IPS DF 19.7 (cell line): ENCODE measurements around the gene TTC29.
"Not testable (repeated sequence)": the region's sequence is repeated elsewhere in the genome, so short reads cannot be mapped to it uniquely, and the experiment has no call there.

Experiments
- DNase-seq: peaks from one replicate; pipeline ENCODE4 v3.0.0-alpha.2; 2013; ENCODE audit warnings: low read depth, low spot score

TTC29 gene

GRCh38 chr4:146855761-146856160 lies 89.9 kb downstream of the TTC29 start:
- DNase-seq = no peak

DNA sequence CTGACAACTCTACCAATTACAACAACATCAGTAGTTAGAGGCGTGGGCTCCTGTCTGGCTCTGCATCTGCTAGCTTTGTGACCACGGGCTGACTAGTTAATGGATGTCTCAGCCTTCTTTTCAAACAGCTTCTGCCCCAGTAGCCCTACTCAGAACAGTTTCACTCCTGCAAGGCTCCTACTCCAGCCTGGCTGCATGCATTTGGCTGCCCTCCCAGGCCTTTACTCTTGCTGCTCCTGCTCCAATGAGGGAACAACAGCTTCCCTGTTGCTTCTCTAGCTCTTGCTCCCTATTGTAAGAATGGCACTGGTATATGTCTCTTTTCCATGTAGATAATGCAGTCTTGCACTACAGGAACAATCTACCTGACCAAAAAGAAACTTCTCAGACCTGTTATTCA lies 93.3 kb downstream of the TTC29 start:
- no peak for DNase-seq

DNA sequence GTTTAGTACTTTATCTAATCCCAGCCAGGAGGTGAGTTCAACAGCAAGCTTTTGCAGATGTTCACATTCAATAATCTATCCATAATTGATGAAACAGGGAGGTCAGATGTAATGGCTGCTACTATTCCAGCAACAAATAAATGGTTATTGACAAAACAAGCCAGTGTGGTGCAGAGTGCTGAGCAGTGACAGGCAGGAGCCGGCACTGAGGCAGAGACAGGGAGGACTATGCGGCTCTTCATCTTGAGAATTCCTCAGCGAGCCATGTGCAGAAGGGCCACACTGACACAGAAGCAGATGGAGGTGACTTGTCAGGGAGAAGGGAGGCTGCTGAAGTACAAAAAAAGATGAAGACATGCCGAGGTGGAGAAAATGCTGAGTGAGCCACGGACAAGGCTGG lies 98.3 kb downstream of the TTC29 start:
- DNase-seq = no peak

GRCh38 chr4:146846882-146847281 lies 98.8 kb downstream of the TTC29 start:
- no peak for DNase-seq

DNA sequence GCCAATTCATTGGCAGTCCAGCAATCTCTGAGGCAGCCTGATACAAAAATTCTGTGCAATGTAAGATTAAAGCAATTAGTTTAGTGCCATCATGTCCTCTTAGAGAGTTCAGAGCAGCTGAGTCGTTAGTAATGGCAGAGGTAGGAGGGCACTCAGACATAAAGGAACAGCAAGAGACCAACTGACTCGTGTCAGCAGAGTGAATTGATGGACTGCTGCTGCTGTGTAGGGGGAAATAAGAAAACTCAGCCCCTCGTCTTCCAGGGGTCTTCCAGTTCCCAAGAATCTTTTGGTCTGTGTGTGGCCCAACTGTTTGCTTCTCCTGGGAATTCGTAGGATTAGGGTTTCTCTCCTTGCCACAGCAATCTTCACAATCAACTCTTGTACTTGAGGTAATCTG lies 100.9 kb downstream of the TTC29 start:
- DNase-seq = no peak

GRCh38 chr4:146842876-146843275 lies 102.8 kb downstream of the TTC29 start:
- no peak for DNase-seq

GRCh38 chr4:146840731-146841130 lies 104.9 kb downstream of the TTC29 start:
- no peak for DNase-seq

DNA sequence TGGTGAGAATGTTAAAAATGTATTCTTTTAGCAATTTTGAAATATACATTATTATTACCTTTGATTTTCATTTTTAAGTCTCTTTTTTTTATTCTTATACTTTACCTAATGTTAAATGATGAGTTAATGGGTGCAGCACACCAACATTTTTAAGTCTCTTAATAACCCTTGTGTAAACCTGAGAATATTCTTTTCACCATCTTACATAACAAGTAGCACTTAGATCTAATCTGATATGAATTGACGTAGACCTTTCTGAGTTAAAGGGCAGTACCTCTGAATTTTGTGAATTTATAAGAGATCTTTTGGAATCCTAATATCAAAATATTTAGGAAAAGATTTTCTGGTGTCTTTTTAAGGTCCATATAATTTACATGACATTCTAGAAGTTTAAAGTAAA lies 110.6 kb downstream of the TTC29 start:
- DNase-seq = no peak

- DNase-seq = no peak
Measured at GRCh38 chr4:146834263-146835034, 111.2 kb downstream of the TTC29 start.

DNA sequence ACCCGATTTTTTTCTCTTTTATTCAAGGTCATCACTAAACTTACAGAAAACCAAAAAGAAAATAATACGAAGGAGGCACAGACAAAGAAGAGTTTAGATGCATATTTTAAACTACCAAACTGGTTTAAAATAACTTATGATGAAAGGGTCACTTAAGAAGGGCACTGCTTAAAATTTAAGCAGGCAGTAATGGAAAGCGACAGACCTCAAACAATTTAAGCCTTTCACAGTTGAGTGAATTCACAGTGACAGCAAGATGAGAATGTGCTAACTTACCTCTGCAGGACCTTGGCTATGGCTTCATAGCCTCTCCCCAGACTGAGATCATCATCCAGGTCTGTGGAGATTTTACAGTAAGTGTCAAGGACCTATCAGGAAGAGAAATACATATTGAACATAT lies 112.1 kb downstream of the TTC29 start:
- no peak for DNase-seq

- not testable (repeated sequence) for DNase-seq
Measured at GRCh38 chr4:146822980-146823379, 122.7 kb downstream of the TTC29 start.

DNA sequence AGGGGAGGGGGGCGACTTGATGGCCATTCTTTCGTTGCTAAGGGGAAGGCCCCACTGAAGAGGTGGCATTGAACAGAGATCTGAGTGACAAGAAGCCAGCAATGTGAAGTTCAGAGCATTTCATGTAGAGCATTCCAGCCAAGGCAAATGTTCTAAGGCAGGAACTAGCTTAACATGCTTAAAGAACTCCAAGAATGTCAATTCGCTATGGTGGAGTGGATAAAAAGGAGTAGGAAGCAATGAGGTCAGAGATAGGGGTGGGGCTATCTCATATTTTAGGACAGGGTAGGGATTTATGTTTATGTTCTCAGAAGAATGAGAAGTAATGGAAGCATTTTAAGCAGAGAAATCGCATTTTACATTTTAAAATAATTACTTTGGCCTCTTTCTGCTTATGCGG lies 130.9 kb downstream of the TTC29 start:
- no peak for DNase-seq

GRCh38 chr4:146795711-146796110 lies 150.0 kb downstream of the TTC29 start:
- no peak for DNase-seq

- no peak for DNase-seq
Measured at GRCh38 chr4:146793727-146794126, 151.9 kb downstream of the TTC29 start.

- no peak for DNase-seq
Measured at GRCh38 chr4:146791439-146791838, 154.2 kb downstream of the TTC29 start.

GRCh38 chr4:146790515-146790914 lies 155.1 kb downstream of the TTC29 start:
- no peak for DNase-seq

DNA sequence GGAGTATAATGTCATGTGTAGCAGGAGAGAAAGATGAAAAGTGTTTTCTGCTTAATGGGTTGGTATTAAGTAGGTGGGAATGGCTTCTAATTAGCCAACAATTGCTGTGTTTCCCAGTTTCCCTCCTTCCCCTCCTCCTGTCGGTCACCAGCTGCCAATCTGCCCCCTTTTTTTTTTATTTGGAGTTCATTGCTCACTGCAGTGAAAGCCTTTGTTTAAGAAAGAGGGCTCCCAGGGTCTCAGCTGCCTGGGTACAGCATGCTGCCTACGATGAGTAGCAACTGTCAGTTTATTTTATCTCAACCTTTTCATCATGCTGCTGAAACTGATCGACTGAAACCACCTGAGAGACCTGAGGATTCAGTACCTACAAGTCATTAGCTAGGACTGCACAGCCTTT lies 157.9 kb downstream of the TTC29 start:
- no peak for DNase-seq

- no peak for DNase-seq
Measured at GRCh38 chr4:146776691-146777090, 169.0 kb downstream of the TTC29 start.

- no peak for DNase-seq
Measured at GRCh38 chr4:146763560-146763959, 182.1 kb downstream of the TTC29 start.

- no peak for DNase-seq
Measured at GRCh38 chr4:146762016-146762415, 183.6 kb downstream of the TTC29 start.

DNA sequence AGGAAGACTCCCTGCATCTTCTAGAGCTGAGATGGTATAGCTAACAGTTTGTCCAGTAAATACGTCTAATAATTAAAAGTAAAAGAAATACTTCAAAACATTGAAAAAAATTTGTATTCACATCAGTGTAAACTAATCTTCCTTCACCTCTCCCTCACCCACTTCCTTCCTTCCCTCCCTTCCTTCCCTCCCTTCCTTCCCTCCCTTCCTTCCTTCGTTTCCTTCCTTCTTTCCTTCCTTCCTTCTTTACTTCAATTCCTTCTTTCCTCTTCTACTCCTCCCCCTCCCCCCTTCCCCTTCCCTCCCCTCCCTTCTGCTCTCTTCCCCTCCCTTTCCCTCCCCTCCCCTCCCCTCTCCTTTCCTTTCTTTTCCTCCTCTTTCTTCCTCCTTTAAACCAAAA lies 203.2 kb downstream of the TTC29 start:
- DNase-seq = no peak

GRCh38 chr4:146739182-146739581 lies 206.5 kb downstream of the TTC29 start:
- no peak for DNase-seq

DNA sequence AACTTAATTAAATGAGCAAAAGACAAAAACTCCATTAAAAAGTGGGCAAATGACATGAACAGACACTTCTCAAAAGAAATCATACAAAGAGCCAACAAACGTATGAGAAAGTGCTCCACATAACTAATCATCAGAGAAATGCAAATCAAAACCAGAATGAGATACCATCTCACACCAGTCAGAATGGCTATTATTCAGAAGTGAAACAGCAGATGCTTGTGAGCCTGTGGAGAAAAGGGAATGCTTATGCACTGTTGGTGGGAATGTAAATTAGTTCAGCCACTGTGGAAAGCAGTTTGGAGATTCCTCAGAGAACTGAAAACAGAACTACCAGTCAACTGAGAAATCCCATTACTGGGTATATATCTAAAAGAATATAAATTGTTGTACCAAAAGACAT lies 222.1 kb downstream of the TTC29 start:
- DNase-seq = not testable (repeated sequence)

GRCh38 chr4:146709956-146710355 lies 235.7 kb downstream of the TTC29 start:
- DNase-seq = no peak
